ENCODE measurements around the gene CACNA1C.

Gene CACNA1C

DNA sequence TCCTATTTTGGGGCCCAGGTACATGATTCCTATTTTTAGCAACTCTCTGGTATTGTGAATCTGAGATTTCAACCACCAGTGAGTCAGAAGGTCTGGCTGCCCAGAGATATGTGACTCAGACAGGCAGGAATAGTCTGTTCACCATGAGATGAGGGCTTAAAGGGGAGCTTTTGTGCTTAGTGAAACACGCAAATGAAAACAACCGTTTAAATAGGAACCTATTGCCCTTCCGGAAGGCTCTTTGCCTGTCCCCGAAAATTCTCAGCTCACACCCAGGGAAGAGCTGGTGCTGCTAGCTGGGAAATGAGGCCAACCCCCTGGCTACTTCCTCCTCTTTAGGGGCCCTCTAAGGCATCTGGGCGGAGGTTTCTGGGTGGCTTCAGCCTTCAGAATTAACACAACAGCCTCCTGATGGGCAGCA lies 283.6 kb downstream of the CACNA1C start:
- TF ChIP-seq, protein P1, sequence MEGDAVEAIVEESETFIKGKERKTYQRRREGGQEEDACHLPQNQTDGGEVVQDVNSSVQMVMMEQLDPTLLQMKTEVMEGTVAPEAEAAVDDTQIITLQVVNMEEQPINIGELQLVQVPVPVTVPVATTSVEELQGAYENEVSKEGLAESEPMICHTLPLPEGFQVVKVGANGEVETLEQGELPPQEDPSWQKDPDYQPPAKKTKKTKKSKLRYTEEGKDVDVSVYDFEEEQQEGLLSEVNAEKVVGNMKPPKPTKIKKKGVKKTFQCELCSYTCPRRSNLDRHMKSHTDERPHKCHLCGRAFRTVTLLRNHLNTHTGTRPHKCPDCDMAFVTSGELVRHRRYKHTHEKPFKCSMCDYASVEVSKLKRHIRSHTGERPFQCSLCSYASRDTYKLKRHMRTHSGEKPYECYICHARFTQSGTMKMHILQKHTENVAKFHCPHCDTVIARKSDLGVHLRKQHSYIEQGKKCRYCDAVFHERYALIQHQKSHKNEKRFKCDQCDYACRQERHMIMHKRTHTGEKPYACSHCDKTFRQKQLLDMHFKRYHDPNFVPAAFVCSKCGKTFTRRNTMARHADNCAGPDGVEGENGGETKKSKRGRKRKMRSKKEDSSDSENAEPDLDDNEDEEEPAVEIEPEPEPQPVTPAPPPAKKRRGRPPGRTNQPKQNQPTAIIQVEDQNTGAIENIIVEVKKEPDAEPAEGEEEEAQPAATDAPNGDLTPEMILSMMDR (IDR thresholded peaks at IDR 0.05; ENCODE audit: insufficient read depth, low read depth, low read length, missing control alignments): no peak
- H3K4me3 ChIP-seq (ENCODE audit: low read length): no peak overlapping the region
- DNase-seq (ENCODE audit: low read depth): peak; percentile 34

- DNase-seq (ENCODE audit: low read depth): no peak
- TF ChIP-seq, protein P1 (IDR thresholded peaks at IDR 0.05; ENCODE audit: insufficient read depth, low read depth, low read length, missing control alignments): no peak
- no peak overlapping the region for H3K4me3 ChIP-seq (ENCODE audit: low read length)
Measured at GRCh38 chr12:2337031-2338010, 284.5 kb downstream of the CACNA1C start.

DNA sequence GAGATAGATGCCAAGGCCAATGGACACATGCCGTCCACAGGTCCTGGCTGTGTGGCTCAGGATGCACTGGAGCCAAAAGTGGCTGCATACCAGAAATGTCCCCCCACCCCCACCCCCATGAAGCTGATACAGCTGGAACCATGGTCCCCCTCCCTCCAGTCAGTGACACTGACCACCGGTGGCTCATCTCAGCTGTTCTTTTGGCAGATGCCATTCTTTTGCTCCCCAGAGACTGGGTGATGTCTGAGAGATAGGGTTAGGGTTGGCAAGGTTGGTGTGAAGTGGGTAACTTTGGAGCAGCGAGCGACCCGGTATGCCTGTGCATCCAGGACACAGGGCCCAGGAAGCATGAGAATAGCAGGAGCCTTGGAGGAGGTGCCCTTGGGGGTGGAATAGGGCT lies 285.6 kb downstream of the CACNA1C start:
- no peak overlapping the region for H3K4me3 ChIP-seq (ENCODE audit: low read length)
- no peak for DNase-seq (ENCODE audit: low read depth)
- TF ChIP-seq, protein P1 (IDR thresholded peaks at IDR 0.05; ENCODE audit: insufficient read depth, low read depth, low read length, missing control alignments): no peak

DNA sequence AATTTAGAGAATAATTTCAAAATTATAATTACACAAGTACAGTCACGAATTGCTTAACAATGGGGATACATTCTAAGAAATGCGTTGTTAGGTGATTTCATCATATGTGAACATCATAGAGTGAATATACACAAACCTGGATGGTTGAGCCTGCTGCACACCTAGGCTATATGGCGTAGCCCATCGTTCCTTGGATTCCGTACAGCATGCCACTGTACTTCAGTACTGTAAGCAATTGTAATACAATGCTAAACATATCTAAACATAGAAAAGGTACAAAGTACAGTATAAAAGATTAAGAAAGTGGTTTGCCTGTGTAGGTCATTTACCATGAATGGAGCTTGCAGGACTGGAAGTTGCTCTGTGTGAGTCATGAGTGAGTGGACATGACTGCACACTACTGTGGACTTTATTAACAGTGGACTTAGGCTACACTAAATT lies 286.2 kb downstream of the CACNA1C start:
- no peak overlapping the region for H3K4me3 ChIP-seq (ENCODE audit: low read length)
- DNase-seq (ENCODE audit: low read depth): no peak
- TF ChIP-seq, protein P1 (IDR thresholded peaks at IDR 0.05; ENCODE audit: insufficient read depth, low read depth, low read length, missing control alignments): no peak

- DNase-seq (ENCODE audit: low read depth): no peak
- TF ChIP-seq, protein P1 (IDR thresholded peaks at IDR 0.05; ENCODE audit: insufficient read depth, low read depth, low read length, missing control alignments): no peak
- H3K4me3 ChIP-seq (ENCODE audit: low read length): no peak overlapping the region
Measured at GRCh38 chr12:2341051-2341751, 288.4 kb downstream of the CACNA1C start.

GRCh38 chr12:2341871-2342270 lies 289.1 kb downstream of the CACNA1C start:
- H3K4me3 ChIP-seq (ENCODE audit: low read length): no peak overlapping the region
- TF ChIP-seq, protein P1 (IDR thresholded peaks at IDR 0.05; ENCODE audit: insufficient read depth, low read depth, low read length, missing control alignments): no peak

More at GRCh38 chr12:2341871-2342270, 289.1 kb downstream of the CACNA1C start:
- peak; percentile 7 for DNase-seq (ENCODE audit: low read depth)

Data from epithelial cell of esophagus (primary cell).